Upper lobe of right lung (tissue), 1 donor: Measurements from ENCODE around the gene TEAD1. TPM values are rescaled to one million over a fixed set of nuclear protein-coding genes. Genes with fewer than 3 reads are reported as not detected.

Experiments
- ATAC-seq: fragments of 200-7000 bp; cut with Tn5 transposase; one replicate; pipeline ENCODE4 v1.9.1; 2020; ENCODE audit warnings: mild to moderate bottlenecking, moderate library complexity
- DNase-seq: peaks from one replicate; pipeline ENCODE4 v3.0.0-alpha.2; 2020
- H3K27ac ChIP-seq: fragments of 200-600 bp; one replicate; pipeline ENCODE4 v1.8.0; 2022
- H3K27me3 ChIP-seq: fragments of 200-600 bp; one replicate; pipeline ENCODE4 v1.8.0; 2022; ENCODE audit warnings: mild to moderate bottlenecking
- H3K36me3 ChIP-seq: fragments of 200-600 bp; one replicate; pipeline ENCODE4 v1.8.0; 2022
- H3K4me1 ChIP-seq: fragments of 200-600 bp; one replicate; pipeline ENCODE4 v1.8.0; 2022
- H3K4me3 ChIP-seq: fragments of 200-600 bp; one replicate; pipeline ENCODE4 v1.8.0; 2022; ENCODE audit warnings: mild to moderate bottlenecking
- H3K9me3 ChIP-seq: fragments of 200-600 bp; one replicate; pipeline ENCODE4 v1.8.0; 2022
- CTCF ChIP-seq: fragments of 200-600 bp; IDR thresholded peaks from one replicate; pipeline ENCODE4 v1.8.0; 2022; ENCODE audit warnings: antibody characterized with exemption
- intact Hi-C: fragments of 100-400 bp; cut with DNase I; formaldehyde crosslinking; loops from one replicate; pipeline ENCODE4 v1.11.0; 2022
- total RNA-seq: library from RNA; stranded (reverse); fragmentation: NEBNext Ultra II Directional; extraction: Animal tissue kit (Norgen Biotek cat#: 25700); gene quantifications from one replicate; pipeline ENCODE4 v1.2.1, GENCODE V29; 2021
- donor health status: DM: no; HTN: yes; CAD: no; lungs with severe emphysema.

Gene TEAD1
- total RNA-seq, 1 donor from 2014 or later: 72.3 TPM

- ATAC-seq: no peak
- intact Hi-C loops: no loop called here
- Histone ChIP-seq H3K27ac (no peak overlapping the region), H3K27me3 (no peaks in the 10 kb centered on the region), H3K4me1 (no peaks in the 10 kb centered on the region), H3K4me3 (no peak overlapping the region), H3K36me3 (no peaks in the 10 kb centered on the region), H3K9me3 (no peaks in the 10 kb centered on the region)
- no peak for TF ChIP-seq CTCF
- no peak for DNase-seq
Measured at GRCh38 chr11:12629601-12630313, 44.5 kb upstream of the TEAD1 start.

- no peak overlapping the region for H3K4me3 ChIP-seq
- intact Hi-C loops: no loop called here
- ATAC-seq (no peak), DNase-seq (no peak)
- H3K27me3 ChIP-seq: no peaks in the 10 kb centered on the region
- no peaks in the 10 kb centered on the region for H3K9me3 ChIP-seq
- no peak for TF ChIP-seq CTCF
- no peak overlapping the region for H3K27ac ChIP-seq
- H3K4me1 ChIP-seq: no peaks in the 10 kb centered on the region
- H3K36me3 ChIP-seq: no peaks in the 10 kb centered on the region
Measured at GRCh38 chr11:12631651-12632050, 42.6 kb upstream of the TEAD1 start.

- Histone ChIP-seq H3K27me3 (no peaks in the 10 kb centered on the region), H3K36me3 (no peaks in the 10 kb centered on the region), H3K27ac (no peak overlapping the region), H3K4me1 (no peaks in the 10 kb centered on the region), H3K4me3 (no peak overlapping the region), H3K9me3 (no peaks in the 10 kb centered on the region)
- no peak for TF ChIP-seq CTCF
- intact Hi-C loops: no loop called here
- no peak for DNase-seq
- no peak for ATAC-seq
Measured at GRCh38 chr11:12634329-12634728, 39.9 kb upstream of the TEAD1 start.

GRCh38 chr11:12636871-12637410 is 37.3 kb upstream of the TEAD1 start:
- no peaks in the 10 kb centered on the region for H3K27me3 ChIP-seq

GRCh38 chr11:12639388-12639787 is 34.8 kb upstream of the TEAD1 start:
- DNase-seq (no peak), ATAC-seq (no peak)
- Histone ChIP-seq H3K9me3 (no peaks in the 10 kb centered on the region), H3K36me3 (no peaks in the 10 kb centered on the region), H3K27ac (no peak overlapping the region), H3K27me3 (no peaks in the 10 kb centered on the region), H3K4me1 (no peaks in the 10 kb centered on the region), H3K4me3 (no peak overlapping the region)
- intact Hi-C loops: no loop called here
- TF ChIP-seq CTCF: no peak

More at GRCh38 chr11:12636871-12637410, 37.3 kb upstream of the TEAD1 start:
- intact Hi-C loops: no loop called here
- Histone ChIP-seq H3K27ac (no peak overlapping the region), H3K9me3 (no peaks in the 10 kb centered on the region), H3K36me3 (no peaks in the 10 kb centered on the region), H3K4me3 (no peak overlapping the region), H3K4me1 (no peaks in the 10 kb centered on the region)
- no peak for DNase-seq
- no peak for TF ChIP-seq CTCF
- ATAC-seq: no peak
